Adipocyte (in vitro differentiated cells): ENCODE data around the gene RACK1.
A peak's percentile ranks its signal among the peaks of the same experiment; 100 is the strongest.

Experiments used
- DNase-seq: peaks from one replicate; pipeline ENCODE4 v3.0.0-alpha.2; 2015; ENCODE audit warnings: low read depth
- H3K27me3 ChIP-seq: replicated peaks from 2 replicates; pipeline ENCODE4 v1.7.0; 2013; ENCODE audit warnings: mild to moderate bottlenecking, low read length, moderate library complexity; ENCODE audit not compliant: control insufficient read depth, insufficient read depth
- H3K36me3 ChIP-seq: 2 replicates; pipeline ENCODE4 v1.7.0; 2013; ENCODE audit warnings: low read length, mild to moderate bottlenecking, moderate library complexity; ENCODE audit not compliant: control insufficient read depth, insufficient read depth, severe bottlenecking
- H3K4me1 ChIP-seq: 2 replicates; pipeline ENCODE4 v1.7.0; 2013; ENCODE audit warnings: mild to moderate bottlenecking, low read length, moderate library complexity; ENCODE audit not compliant: control insufficient read depth, insufficient read depth
- H3K4me3 ChIP-seq: 2 replicates; pipeline ENCODE4 v1.7.0; 2013; ENCODE audit warnings: mild to moderate bottlenecking, low read length, moderate library complexity
- H3K9ac ChIP-seq: 2 replicates; pipeline ENCODE4 v1.7.0; 2013; ENCODE audit warnings: mild to moderate bottlenecking, low read length, moderate library complexity
- H3K9me3 ChIP-seq: 2 replicates; pipeline ENCODE4 v1.7.0; 2013; ENCODE audit warnings: mild to moderate bottlenecking, low read length, moderate library complexity; ENCODE audit not compliant: control insufficient read depth

RACK1 gene

GRCh38 chr5:181229996-181230395, 13.7 kb downstream of the RACK1 start:
- Histone ChIP-seq H3K4me3 (no peak overlapping the region), H3K36me3 (peaks cover 60% of the 10 kb centered on the region), H3K9me3 (no peaks in the 10 kb centered on the region), H3K27me3 (no peaks in the 10 kb centered on the region), H3K9ac (no peak overlapping the region), H3K4me1 (peaks cover 8% of the 10 kb centered on the region)
- DNase-seq: no peak

- no peaks in the 10 kb centered on the region for H3K27me3 ChIP-seq
- peak overlapping the region; percentile 89 for H3K4me3 ChIP-seq
- H3K4me1 ChIP-seq: peaks cover 10% of the 10 kb centered on the region
- DNase-seq: no peak
- H3K9me3 ChIP-seq: no peaks in the 10 kb centered on the region
- peak overlapping the region; percentile 97 for H3K9ac ChIP-seq
- H3K36me3 ChIP-seq: peaks cover 17% of the 10 kb centered on the region
Observed at GRCh38 chr5:181224390-181225229, 19.1 kb downstream of the RACK1 start.

- no peaks in the 10 kb centered on the region for H3K9me3 ChIP-seq
- DNase-seq: peak; percentile 70
- peaks cover 10% of the 10 kb centered on the region for H3K4me1 ChIP-seq
- peak overlapping the region; percentile 97 for H3K9ac ChIP-seq
- no peaks in the 10 kb centered on the region for H3K27me3 ChIP-seq
- H3K36me3 ChIP-seq: peaks cover 10% of the 10 kb centered on the region
- H3K4me3 ChIP-seq: peak overlapping the region; percentile 89
Observed at GRCh38 chr5:181223729-181224389, 19.8 kb downstream of the RACK1 start.

GRCh38 chr5:181223058-181223728, 20.5 kb downstream of the RACK1 start, which contains the start of gene TRIM41:
Gene TRIM41, plus strand, starts transcription at chr5:181223281. Its CDS starts 719 bp downstream, at chr5:181224000.
- peaks cover 10% of the 10 kb centered on the region for H3K4me1 ChIP-seq
- H3K36me3 ChIP-seq: peaks cover 9% of the 10 kb centered on the region
- peak; percentile 98 for DNase-seq

GRCh38 chr5:181222630-181223057, 21.1 kb downstream of the RACK1 start:
- Histone ChIP-seq H3K4me3 (peak overlapping the region; percentile 89), H3K9me3 (no peaks in the 10 kb centered on the region), H3K36me3 (peaks cover 8% of the 10 kb centered on the region), H3K4me1 (peaks cover 10% of the 10 kb centered on the region), H3K27me3 (no peaks in the 10 kb centered on the region), H3K9ac (peak overlapping the region; percentile 97)
- DNase-seq: no peak

More at GRCh38 chr5:181223058-181223728, 20.5 kb downstream of the RACK1 start, which contains the start of gene TRIM41:
- Histone ChIP-seq H3K4me3 (peak within 1 kb of the TSS; percentile 89), H3K27me3 (no peaks in the 10 kb centered on the region), H3K9ac (peak within 1 kb of the TSS; percentile 97), H3K9me3 (no peaks in the 10 kb centered on the region)

GRCh38 chr5:181221792-181222629, 21.7 kb downstream of the RACK1 start:
- Histone ChIP-seq H3K4me3 (peak overlapping the region; percentile 89), H3K4me1 (peaks cover 13% of the 10 kb centered on the region), H3K9me3 (no peaks in the 10 kb centered on the region), H3K36me3 (peaks cover 4% of the 10 kb centered on the region), H3K27me3 (no peaks in the 10 kb centered on the region), H3K9ac (peak overlapping the region; percentile 97)
- DNase-seq: peak; percentile 95

- DNase-seq: no peak
- peak overlapping the region; percentile 89 for H3K4me3 ChIP-seq
- no peaks in the 10 kb centered on the region for H3K27me3 ChIP-seq
- no peaks in the 10 kb centered on the region for H3K9me3 ChIP-seq
- H3K36me3 ChIP-seq: no peaks in the 10 kb centered on the region
- peaks cover 16% of the 10 kb centered on the region for H3K4me1 ChIP-seq
- no peak overlapping the region for H3K9ac ChIP-seq
Observed at GRCh38 chr5:181221105-181221791, 22.5 kb downstream of the RACK1 start.

- H3K4me3 ChIP-seq: no peak overlapping the region
- H3K27me3 ChIP-seq: no peaks in the 10 kb centered on the region
- no peaks in the 10 kb centered on the region for H3K9me3 ChIP-seq
- peaks cover 16% of the 10 kb centered on the region for H3K4me1 ChIP-seq
- no peaks in the 10 kb centered on the region for H3K36me3 ChIP-seq
- DNase-seq: no peak
- H3K9ac ChIP-seq: no peak overlapping the region
Observed at GRCh38 chr5:181220178-181220515, 23.6 kb downstream of the RACK1 start.

GRCh38 chr5:181219262-181220177, 24.2 kb downstream of the RACK1 start:
- DNase-seq: no peak
- no peaks in the 10 kb centered on the region for H3K36me3 ChIP-seq
- no peak overlapping the region for H3K9ac ChIP-seq
- peaks cover 13% of the 10 kb centered on the region for H3K4me1 ChIP-seq
- H3K4me3 ChIP-seq: no peak overlapping the region
- no peaks in the 10 kb centered on the region for H3K9me3 ChIP-seq
- no peaks in the 10 kb centered on the region for H3K27me3 ChIP-seq
